IMR-90 (cell line): ENCODE measurements around the gene UBXN2A. TPM values are rescaled to one million over a fixed set of nuclear protein-coding genes. Genes with fewer than 3 reads are reported as not detected.

ENCODE experiments used
- ATAC-seq: fragments of 200-7000 bp; cut with Tn5 transposase; 2 replicates; pipeline ENCODE4 v1.9.1; 2020; ENCODE audit warnings: low read depth, mild to moderate bottlenecking, moderate library complexity
- BruUV-seq: library from RNA; stranded (reverse); fragments of 400-500 nt; replicated peaks from 2 replicates; lab custom pipeline; 2021; lab: Mats Ljungman, UMichigan
- CTCF ChIA-PET: fragments of 300-600 bp; formaldehyde crosslinking; extraction: SDS; loops from one replicate; lab custom pipeline; 2021; ENCODE audit warnings: antibody characterized with exemption; lab: Yijun Ruan, JAX
- POLR2A ChIA-PET: fragments of 300-600 bp; sonication (Branson Sonifier 250); formaldehyde crosslinking; loops from one replicate; lab custom pipeline; 2022; ENCODE audit warnings: antibody characterized with exemption; ENCODE audit not compliant: unreplicated experiment; lab: Charles Lee
- DNase-seq: peaks from one replicate; pipeline ENCODE4 v3.0.0; 2013
- H2AFZ ChIP-seq: replicated peaks from 2 replicates; pipeline ENCODE3; 2013; ENCODE audit warnings: low read length, mild to moderate bottlenecking; ENCODE audit not compliant: poor library complexity
- H2AK5ac ChIP-seq: 2 replicates; pipeline ENCODE4 v1.6.1; 2013; ENCODE audit warnings: low read depth, low read length, inconsistent platforms
- H2AK9ac ChIP-seq: replicated peaks from 2 replicates; pipeline ENCODE3; 2013; ENCODE audit warnings: mild to moderate bottlenecking, low read depth, low read length, moderate library complexity; ENCODE audit not compliant: poor library complexity
- H2BK120ac ChIP-seq: 2 replicates; pipeline ENCODE4 v1.6.1; 2013; ENCODE audit warnings: low read depth, low read length, inconsistent platforms
- H2BK15ac ChIP-seq: 3 replicates; pipeline ENCODE4 v1.6.1; 2013; ENCODE audit warnings: low read depth, low read length, inconsistent platforms
- H2BK20ac ChIP-seq: 2 replicates; pipeline ENCODE4 v1.6.1; 2013; ENCODE audit warnings: low read depth, mild to moderate bottlenecking, inconsistent platforms, low read length, moderate library complexity
- H2BK5ac ChIP-seq: 2 replicates; pipeline ENCODE4 v1.6.1; 2013; ENCODE audit warnings: mild to moderate bottlenecking, low read depth, low read length, inconsistent platforms; ENCODE audit not compliant: poor library complexity, severe bottlenecking
- H3K14ac ChIP-seq: replicated peaks from 2 replicates; pipeline ENCODE4 v1.6.1; 2013; ENCODE audit warnings: low read depth, low read length, inconsistent platforms
- H3K18ac ChIP-seq: 2 replicates; pipeline ENCODE4 v1.6.1; 2013; ENCODE audit warnings: low read depth, low read length, control low read depth
- H3K23ac ChIP-seq: 2 replicates; pipeline ENCODE4 v1.6.1; 2013; ENCODE audit warnings: low read depth, low read length, inconsistent platforms
- H3K27ac ChIP-seq: 2 replicates; pipeline ENCODE4 v1.5.1; 2013; ENCODE audit warnings: mild to moderate bottlenecking, control low read depth, low read length; ENCODE audit not compliant: insufficient read depth
- H3K27me3 ChIP-seq: 2 replicates; pipeline ENCODE4 v1.6.1; 2013; ENCODE audit warnings: low read length; ENCODE audit not compliant: control insufficient read depth, insufficient read depth
- H3K36me3 ChIP-seq: 2 replicates; pipeline ENCODE4 v1.6.1; 2013; ENCODE audit warnings: low read length, mixed read lengths; ENCODE audit not compliant: control insufficient read depth, insufficient read depth
- H3K4ac ChIP-seq: 2 replicates; pipeline ENCODE4 v1.6.1; 2013; ENCODE audit warnings: low read depth, low read length, inconsistent platforms
- H3K4me1 ChIP-seq: 2 replicates; pipeline ENCODE4 v1.6.1; 2013; ENCODE audit warnings: low read length, mixed read lengths; ENCODE audit not compliant: control insufficient read depth, insufficient read depth
- H3K4me2 ChIP-seq: 2 replicates; pipeline ENCODE4 v1.6.1; 2013; ENCODE audit warnings: low read depth, mild to moderate bottlenecking, control low read depth, low read length, moderate library complexity
- H3K4me3 ChIP-seq: 2 replicates; pipeline ENCODE4 v1.5.1; 2013; ENCODE audit warnings: low read depth, mild to moderate bottlenecking, control low read depth, low read length, moderate library complexity; ENCODE audit not compliant: insufficient read depth
- H3K56ac ChIP-seq: 2 replicates; pipeline ENCODE4 v1.6.1; 2013; ENCODE audit warnings: low read length, inconsistent platforms; ENCODE audit not compliant: insufficient read depth; ENCODE audit errors: extremely low read depth
- H3K79me1 ChIP-seq, 2 experiments: 2 replicates each; pipeline ENCODE4 v1.6.1; 2013; ENCODE audit warnings: low read length in 2 of 2, inconsistent platforms in 1 of 2, low read depth in 1 of 2
- H3K9ac ChIP-seq: 2 replicates; pipeline ENCODE4 v1.6.1; 2013; ENCODE audit warnings: low read depth, low read length, control low read depth
- H3K9me1 ChIP-seq: 2 replicates; pipeline ENCODE4 v1.6.1; 2013; ENCODE audit warnings: low read length, inconsistent platforms; ENCODE audit not compliant: insufficient read depth
- H3K9me3 ChIP-seq: 2 replicates; pipeline ENCODE4 v1.6.1; 2013; ENCODE audit warnings: low read length; ENCODE audit not compliant: control insufficient read depth, insufficient read depth
- H4K20me1 ChIP-seq: 2 replicates; pipeline ENCODE4 v1.6.1; 2013; ENCODE audit warnings: low read length, inconsistent platforms; ENCODE audit not compliant: insufficient read depth
- H4K5ac ChIP-seq: 2 replicates; pipeline ENCODE4 v1.6.1; 2013; ENCODE audit warnings: mild to moderate bottlenecking, low read depth, low read length, control low read depth
- H4K8ac ChIP-seq, 2 experiments: 2 replicates each; pipeline ENCODE4 v1.6.1; 2013; ENCODE audit warnings: low read depth in 2 of 2, low read length in 2 of 2, control low read depth in 1 of 2, inconsistent platforms in 1 of 2
- H4K91ac ChIP-seq: 2 replicates; pipeline ENCODE4 v1.6.1; 2013; ENCODE audit warnings: low read depth, low read length, inconsistent platforms; ENCODE audit not compliant: insufficient read depth
- CEBPB ChIP-seq: IDR thresholded peaks from 2 replicates; pipeline ENCODE4 v1.6.1; 2012; ENCODE audit warnings: low read depth, low read length, improper control_type of control experiment
- CHD1 ChIP-seq: IDR thresholded peaks from 2 replicates; pipeline ENCODE4 v1.6.1; 2012; ENCODE audit warnings: low read depth, low read length, improper control_type of control experiment
- CTCF ChIP-seq: conservative IDR thresholded peaks from 2 replicates; pipeline ENCODE4 v1.5.1; 2012; ENCODE audit warnings: mild to moderate bottlenecking, low read depth, low read length, improper control_type of control experiment
- ELK1 ChIP-seq: fragments of 150-350 bp; IDR thresholded peaks from 2 replicates; pipeline ENCODE4 v1.6.1; 2016; ENCODE audit warnings: low read depth, mild to moderate bottlenecking, low read length, moderate library complexity, borderline replicate concordance
- MAFK ChIP-seq: IDR thresholded peaks from 2 replicates; pipeline ENCODE4 v1.6.1; 2012; ENCODE audit warnings: low read depth, low read length, improper control_type of control experiment
- MAZ ChIP-seq: IDR thresholded peaks from 2 replicates; pipeline ENCODE4 v1.6.1; 2012; ENCODE audit warnings: low read depth, mild to moderate bottlenecking, low read length, improper control_type of control experiment, moderate library complexity, borderline replicate concordance
- NFE2L2 ChIP-seq: fragments of 150-350 bp; IDR thresholded peaks from 2 replicates; pipeline ENCODE4 v1.6.1; 2016; ENCODE audit warnings: low read depth, mild to moderate bottlenecking, low read length
- POLR2A ChIP-seq: IDR thresholded peaks from 2 replicates; pipeline ENCODE4 v1.6.1; 2012; ENCODE audit warnings: mild to moderate bottlenecking, low read depth, low read length
- RCOR1 ChIP-seq: IDR thresholded peaks from 2 replicates; pipeline ENCODE4 v1.6.1; 2012; ENCODE audit warnings: mild to moderate bottlenecking, low read length, improper control_type of control experiment; ENCODE audit not compliant: insufficient replicate concordance
- RFX5 ChIP-seq: IDR thresholded peaks from 2 replicates; pipeline ENCODE4 v1.8.0; 2012; ENCODE audit warnings: low read depth, mild to moderate bottlenecking, low read length, moderate library complexity
- SMC3 ChIP-seq: fragments of 150-350 bp; IDR thresholded peaks from 2 replicates; pipeline ENCODE4 v1.6.1; 2016; ENCODE audit warnings: low read depth, mild to moderate bottlenecking, antibody characterized with exemption, low read length, moderate library complexity
- USF2 ChIP-seq: fragments of 150-350 bp; IDR thresholded peaks from 2 replicates; pipeline ENCODE4 v1.6.1; 2017; ENCODE audit warnings: mild to moderate bottlenecking, antibody characterized with exemption, low read length, low read depth
- WGBS, 2 experiments: methylation state at CpG; one replicate each; pipeline versions ENCODE4 v1.1.5 to v1.1.7; 2013; ENCODE audit warnings: missing lambda C conversion rate in 2 of 2; ENCODE audit not compliant: insufficient read length in 1 of 2; ENCODE audit errors: extremely low coverage in 2 of 2; 5-methylcytosine and 5-hydroxymethylcytosine counted together
- dilution Hi-C: fragments of 300-500 bp; cut with HindIII; formaldehyde crosslinking; loops from one replicate; pipeline ENCODE4 v1.14.3; 2018; ENCODE audit warnings: low sequenced_read_pairs; ENCODE audit not compliant: unreplicated experiment
- in situ Hi-C: fragments of 300-500 bp; cut with MboI; formaldehyde crosslinking; loops from 3 replicates; pipeline ENCODE4 v1.14.3; 2019; ENCODE audit warnings: low sequenced_read_pairs, inconsistent platforms, mixed read lengths
- intact Hi-C: fragments of 100-400 bp; cut with micrococcal nuclease; formaldehyde crosslinking; loops from 2 replicates; pipeline ENCODE4 v1.10.0; 2022
- polyA plus RNA-seq, 3 experiments: library from polyadenylated mRNA; depleted of rRNA; stranded (reverse); fragments of >200 nt; gene quantifications; 2 replicates each; pipeline ENCODE4 v1.2.3, GENCODE V29; 2012; ENCODE audit warnings: low replicate concordance in 1 of 3
- total RNA-seq: library from RNA; depleted of rRNA; stranded (reverse); fragments of >200 nt; gene quantifications from 2 replicates; pipeline ENCODE4 v1.2.3, GENCODE V29; 2012

Gene UBXN2A
- total and polyA plus RNA-seq, 2 of the 4 experiments (the other 2 are of a cell fraction), result 4.6 to 7.7 TPM

GRCh38 chr2:23926750-23927571 is 13.3 kb upstream of the UBXN2A start, which contains the start of gene ATAD2B:
ATAD2B (minus strand) TSS chr2:23927123; CDS start chr2:23926770, 353 bp downstream.
- BruUV-seq, result TSS peak; percentile 20
- H3K56ac ChIP-seq, result peak within 1 kb of the TSS; percentile 93
- intact Hi-C loops, result loop anchor here (1.0 to 10.0 kb wide), 6 partner anchors 88 to 428 kb away; partner anchors contain the start of genes SF3B6 and TP53I3
- ATAC-seq (peak; percentile 91), DNase-seq (peak; percentile 94)
- peak within 1 kb of the TSS; percentile 88 for H3K4me3 ChIP-seq
- no peak within 1 kb of the TSS; the same call in 1 of the 2 replicates for H2BK20ac ChIP-seq
- H2BK5ac ChIP-seq, result peak within 1 kb of the TSS; percentile 98
- peak within 1 kb of the TSS; percentile 99 for H3K4ac ChIP-seq
- peak within 1 kb of the TSS; percentile 87 for H4K5ac ChIP-seq
- dilution Hi-C loops, result no loop called here
- H3K23ac ChIP-seq, result peak within 1 kb of the TSS; percentile 97
- in situ Hi-C loops, result no loop called here
- peak within 1 kb of the TSS; percentile 98 for H2AK9ac ChIP-seq
- H3K9me1 ChIP-seq, result peaks cover 6% of the 10 kb centered on the region; the same call in 1 of the 2 replicates
- H3K9ac ChIP-seq, result peak within 1 kb of the TSS; percentile 99
- ChIA-PET CTCF (interaction anchor here (0.5 to 1.8 kb wide), 24 partner anchors 14 to 738 kb away, joined by 3 to 6 read pairs (median 4); no protein-coding TSS in a partner anchor), POLR2A (interaction anchor here (0.6 to 1.2 kb wide), 3 partner anchors 13 to 953 kb away, joined by 3 to 5 read pairs (median 4); partner anchors contain the start of gene UBXN2A)
- H3K36me3 ChIP-seq, result no peaks in the 10 kb centered on the region
- WGBS, 2 experiments, result 0% methylated on average over 46 of the region's 88 CpGs; no CpG with 5 or more reads in 1 of the 2 experiments
- H3K27ac ChIP-seq, result peak within 1 kb of the TSS; percentile 99
- H2BK120ac ChIP-seq, result peak within 1 kb of the TSS; percentile 92
- peak within 1 kb of the TSS; percentile 90 to 93 for H4K8ac ChIP-seq
- peak within 1 kb of the TSS; percentile 100 for H2AFZ ChIP-seq
- H3K4me1 ChIP-seq, result no peaks in the 10 kb centered on the region; the same call in 1 of the 2 replicates
- H2BK15ac ChIP-seq, result peak within 1 kb of the TSS; percentile 86; the same call in 2 of the 3 replicates
- no peaks in the 10 kb centered on the region for H3K9me3 ChIP-seq
- H2AK5ac ChIP-seq, result peak within 1 kb of the TSS; percentile 64; the same call in 1 of the 2 replicates
- peak within 1 kb of the TSS; percentile 72 for H3K4me2 ChIP-seq
- H4K20me1 ChIP-seq, result peaks cover 8% of the 10 kb centered on the region; the same call in 1 of the 2 replicates
- H3K14ac ChIP-seq, result peak within 1 kb of the TSS; percentile 98
- no peaks in the 10 kb centered on the region for H3K27me3 ChIP-seq
- H3K18ac ChIP-seq, result peak within 1 kb of the TSS; percentile 84
- peaks cover 8 to 43% of the 10 kb centered on the region in 2 experiments for H3K79me1 ChIP-seq
- H4K91ac ChIP-seq, result peak within 1 kb of the TSS; percentile 94
- 0 out of 2 replicates have a peak, but pooled peaks have one; percentile 87 for TF ChIP-seq CHD1
- TF ChIP-seq SMC3, result peak; percentile 71
- TF ChIP-seq MAFK, result 0 out of 2 replicates have a peak, but pooled peaks have one; percentile 0
- TF ChIP-seq MAZ, result peak; percentile 97; the same call in 1 of the 2 replicates
- no peak for TF ChIP-seq CEBPB
- peak; percentile 93 for TF ChIP-seq CTCF
- TF ChIP-seq ELK1, result no peak
- TF ChIP-seq NFE2L2, result no peak
- no peak for TF ChIP-seq USF2
- TF ChIP-seq POLR2A, result peak; percentile 86
- no peak for TF ChIP-seq RFX5
- TF ChIP-seq RCOR1, result peak; percentile 16
